K562 (cell line): Measurements from ENCODE around the gene STAB2.

Source experiments
- E4F1 ChIP-seq: fragments of 250-450 bp; sonication (Bioruptor Pico); IDR thresholded peaks from 2 replicates; pipeline ENCODE4 v1.5.0; 2021; ENCODE audit warnings: mild to moderate bottlenecking, borderline replicate concordance
- GTF2F1 ChIP-seq: IDR thresholded peaks from 2 replicates; pipeline ENCODE4 v1.6.1; 2011; ENCODE audit warnings: low read depth, low read length, improper control_type of control experiment
- ILF3 ChIP-seq: fragments of 450-650 bp; IDR thresholded peaks from 2 replicates; pipeline ENCODE4 v1.6.1; 2018; ENCODE audit warnings: antibody characterized with exemption, mild to moderate bottlenecking, moderate library complexity, borderline replicate concordance
- JUN ChIP-seq, 2 experiments: sonication (generic) in 1 of 2; formaldehyde crosslinking in 1 of 2; IDR thresholded peaks; 2 replicates each; pipeline versions ENCODE4 v1.6.1 to v1.8.0; 2012 to 2022; ENCODE audit warnings: borderline replicate concordance in 2 of 2, mild to moderate bottlenecking in 2 of 2, improper control_type of control experiment in 1 of 2, low read depth in 1 of 2, low read length in 1 of 2, missing genetic modification reagents in 1 of 2
- MEF2A ChIP-seq: IDR thresholded peaks from 2 replicates; pipeline ENCODE4 v1.6.1; 2011; ENCODE audit warnings: low read depth, mild to moderate bottlenecking, low read length, moderate library complexity; ENCODE audit not compliant: control insufficient read depth
- SMARCA5 ChIP-seq: fragments of 450-650 bp; IDR thresholded peaks from 2 replicates; pipeline ENCODE4 v1.6.1; 2016
- ZNF140 ChIP-seq: fragments of 250-450 bp; sonication (Bioruptor Pico); IDR thresholded peaks from 2 replicates; pipeline ENCODE4 v1.8.0; 2021; ENCODE audit warnings: moderate library complexity, mild to moderate bottlenecking, inconsistent platforms
- TF ChIP-seq, protein P1 (sequence below): conservative IDR thresholded peaks from 2 replicates; pipeline ENCODE4 v1.6.1; 2011; ENCODE audit warnings: low read depth, mild to moderate bottlenecking, low read length; ENCODE audit not compliant: control insufficient read depth
- TF ChIP-seq, protein P2 (sequence below): fragments of 250-450 bp; sonication (Bioruptor Pico); IDR thresholded peaks from 2 replicates; pipeline ENCODE4 v1.5.0; 2020; ENCODE audit warnings: mild to moderate bottlenecking, borderline replicate concordance

- TF ChIP-seq SMARCA5 (no peak), E4F1 (no peak), ZNF140 (CRISPR knock-in tag) (no peak), JUN (IDR thresholded peaks at IDR 0.05; ENCODE audit: borderline replicate concordance, low read depth, low read length) (no peak), JUN (CRISPR knock-in tag; IDR thresholded peaks at IDR 0.05; ENCODE audit: borderline replicate concordance) (no peak), ILF3 (no peak), MEF2A (no peak), GTF2F1 (no peak)
- TF ChIP-seq, protein P1, sequence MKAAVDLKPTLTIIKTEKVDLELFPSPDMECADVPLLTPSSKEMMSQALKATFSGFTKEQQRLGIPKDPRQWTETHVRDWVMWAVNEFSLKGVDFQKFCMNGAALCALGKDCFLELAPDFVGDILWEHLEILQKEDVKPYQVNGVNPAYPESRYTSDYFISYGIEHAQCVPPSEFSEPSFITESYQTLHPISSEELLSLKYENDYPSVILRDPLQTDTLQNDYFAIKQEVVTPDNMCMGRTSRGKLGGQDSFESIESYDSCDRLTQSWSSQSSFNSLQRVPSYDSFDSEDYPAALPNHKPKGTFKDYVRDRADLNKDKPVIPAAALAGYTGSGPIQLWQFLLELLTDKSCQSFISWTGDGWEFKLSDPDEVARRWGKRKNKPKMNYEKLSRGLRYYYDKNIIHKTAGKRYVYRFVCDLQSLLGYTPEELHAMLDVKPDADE: no peak
- TF ChIP-seq, protein P2, sequence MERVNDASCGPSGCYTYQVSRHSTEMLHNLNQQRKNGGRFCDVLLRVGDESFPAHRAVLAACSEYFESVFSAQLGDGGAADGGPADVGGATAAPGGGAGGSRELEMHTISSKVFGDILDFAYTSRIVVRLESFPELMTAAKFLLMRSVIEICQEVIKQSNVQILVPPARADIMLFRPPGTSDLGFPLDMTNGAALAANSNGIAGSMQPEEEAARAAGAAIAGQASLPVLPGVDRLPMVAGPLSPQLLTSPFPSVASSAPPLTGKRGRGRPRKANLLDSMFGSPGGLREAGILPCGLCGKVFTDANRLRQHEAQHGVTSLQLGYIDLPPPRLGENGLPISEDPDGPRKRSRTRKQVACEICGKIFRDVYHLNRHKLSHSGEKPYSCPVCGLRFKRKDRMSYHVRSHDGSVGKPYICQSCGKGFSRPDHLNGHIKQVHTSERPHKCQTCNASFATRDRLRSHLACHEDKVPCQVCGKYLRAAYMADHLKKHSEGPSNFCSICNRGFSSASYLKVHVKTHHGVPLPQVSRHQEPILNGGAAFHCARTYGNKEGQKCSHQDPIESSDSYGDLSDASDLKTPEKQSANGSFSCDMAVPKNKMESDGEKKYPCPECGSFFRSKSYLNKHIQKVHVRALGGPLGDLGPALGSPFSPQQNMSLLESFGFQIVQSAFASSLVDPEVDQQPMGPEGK (CRISPR knock-in tag): no peak
Observed at GRCh38 chr12:103811791-103812190, 224.7 kb downstream of the STAB2 start.
